A673 (cell line): Measurements from ENCODE around the gene MFSD11.

Experiments
- EZH2 ChIP-seq: fragments of 200-600 bp; sonication (generic); IDR thresholded peaks from 2 replicates; pipeline ENCODE4 v1.6.1; 2017; ENCODE audit warnings: borderline replicate concordance, low read depth, mild to moderate bottlenecking, mixed read lengths, antibody characterized with exemption, low read length; ENCODE audit not compliant: poor library complexity, severe bottlenecking
- TF ChIP-seq, protein P1 (sequence below): fragments of 300-800, 200-600 bp; sonication (generic); conservative IDR thresholded peaks from 2 replicates; pipeline ENCODE4 v1.5.1; 2017; ENCODE audit warnings: low read depth, mild to moderate bottlenecking, antibody characterized with exemption, low read length, moderate library complexity, mixed read lengths

DNA sequence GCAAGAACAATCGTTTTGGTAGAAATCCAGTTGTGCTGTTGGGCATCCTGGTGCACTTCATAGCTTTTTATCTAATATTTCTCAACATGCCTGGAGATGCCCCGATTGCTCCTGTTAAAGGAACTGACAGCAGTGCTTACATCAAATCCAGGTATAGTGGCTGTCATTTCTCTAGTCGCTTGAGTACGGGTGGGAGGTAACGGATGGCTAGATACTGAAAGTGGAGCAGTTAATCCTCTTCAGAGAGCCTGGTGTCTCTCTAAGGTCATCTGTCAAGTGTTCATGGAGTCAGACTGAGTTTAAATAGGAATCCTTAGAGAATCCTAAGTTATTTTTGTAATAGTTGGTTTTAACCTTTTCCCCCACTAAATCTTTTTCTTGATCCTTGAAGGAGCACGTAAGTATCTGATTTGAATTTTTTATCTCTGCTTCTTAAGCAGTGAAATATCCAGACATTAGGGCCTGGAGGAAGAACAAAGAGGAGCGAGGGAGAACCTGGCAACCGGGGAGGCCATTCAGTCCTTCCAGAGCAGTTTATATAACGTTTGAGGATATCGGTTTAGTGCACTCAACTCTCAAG, 37.2 kb downstream of the MFSD11 start:
- TF ChIP-seq, protein P1, sequence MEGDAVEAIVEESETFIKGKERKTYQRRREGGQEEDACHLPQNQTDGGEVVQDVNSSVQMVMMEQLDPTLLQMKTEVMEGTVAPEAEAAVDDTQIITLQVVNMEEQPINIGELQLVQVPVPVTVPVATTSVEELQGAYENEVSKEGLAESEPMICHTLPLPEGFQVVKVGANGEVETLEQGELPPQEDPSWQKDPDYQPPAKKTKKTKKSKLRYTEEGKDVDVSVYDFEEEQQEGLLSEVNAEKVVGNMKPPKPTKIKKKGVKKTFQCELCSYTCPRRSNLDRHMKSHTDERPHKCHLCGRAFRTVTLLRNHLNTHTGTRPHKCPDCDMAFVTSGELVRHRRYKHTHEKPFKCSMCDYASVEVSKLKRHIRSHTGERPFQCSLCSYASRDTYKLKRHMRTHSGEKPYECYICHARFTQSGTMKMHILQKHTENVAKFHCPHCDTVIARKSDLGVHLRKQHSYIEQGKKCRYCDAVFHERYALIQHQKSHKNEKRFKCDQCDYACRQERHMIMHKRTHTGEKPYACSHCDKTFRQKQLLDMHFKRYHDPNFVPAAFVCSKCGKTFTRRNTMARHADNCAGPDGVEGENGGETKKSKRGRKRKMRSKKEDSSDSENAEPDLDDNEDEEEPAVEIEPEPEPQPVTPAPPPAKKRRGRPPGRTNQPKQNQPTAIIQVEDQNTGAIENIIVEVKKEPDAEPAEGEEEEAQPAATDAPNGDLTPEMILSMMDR: no peak
- no peak for TF ChIP-seq EZH2
